Stomach smooth muscle (tissue), 2 donors: ENCODE data around the gene INPP5J.

Source experiments
- H3K27ac ChIP-seq: one replicate; pipeline ENCODE4 v1.7.0; 2013; ENCODE audit warnings: mild to moderate bottlenecking, low read length, inconsistent platforms
- H3K27me3 ChIP-seq, 2 donors: one replicate each; pipeline ENCODE4 v1.7.0; 2013; ENCODE audit warnings: low read length in 2 of 2; ENCODE audit not compliant: insufficient read depth in 2 of 2, control insufficient read depth in 1 of 2
- H3K36me3 ChIP-seq, 2 donors: one replicate each; pipeline ENCODE4 v1.7.0; 2013; ENCODE audit warnings: low read length in 2 of 2; ENCODE audit not compliant: control insufficient read depth in 2 of 2, insufficient read depth in 2 of 2
- H3K4me1 ChIP-seq: one replicate; pipeline ENCODE4 v1.7.0; 2013; ENCODE audit warnings: low read length; ENCODE audit not compliant: control insufficient read depth, insufficient read depth
- H3K4me3 ChIP-seq, 2 donors: one replicate each; pipeline ENCODE4 v1.7.0; 2013; ENCODE audit warnings: low read length in 2 of 2
- H3K9ac ChIP-seq, 2 donors: one replicate each; pipeline ENCODE4 v1.7.0; 2013; ENCODE audit warnings: low read length in 2 of 2, mild to moderate bottlenecking in 1 of 2
- H3K9me3 ChIP-seq, 2 donors: one replicate each; pipeline ENCODE4 v1.7.0; 2013; ENCODE audit warnings: low read length in 2 of 2; ENCODE audit not compliant: control insufficient read depth in 2 of 2
- donor health status: healthy.
- donor health status: Pancreatic carcinoma.

The INPP5J gene

GRCh38 chr22:31088233-31088986 lies 34.4 kb upstream of the INPP5J start:
- H3K27ac ChIP-seq, result peak overlapping the region; percentile 98
- peaks cover 29 to 44% of the 10 kb centered on the region in 2 donors for H3K36me3 ChIP-seq
- H3K27me3 ChIP-seq, result no peaks in the 10 kb centered on the region
- H3K9me3 ChIP-seq, result no peaks in the 10 kb centered on the region
- H3K4me1 ChIP-seq, result peaks cover 86% of the 10 kb centered on the region
- H3K9ac ChIP-seq, result peak overlapping the region; percentile 75 to 90
- peak overlapping the region; percentile 39 to 74 for H3K4me3 ChIP-seq

DNA sequence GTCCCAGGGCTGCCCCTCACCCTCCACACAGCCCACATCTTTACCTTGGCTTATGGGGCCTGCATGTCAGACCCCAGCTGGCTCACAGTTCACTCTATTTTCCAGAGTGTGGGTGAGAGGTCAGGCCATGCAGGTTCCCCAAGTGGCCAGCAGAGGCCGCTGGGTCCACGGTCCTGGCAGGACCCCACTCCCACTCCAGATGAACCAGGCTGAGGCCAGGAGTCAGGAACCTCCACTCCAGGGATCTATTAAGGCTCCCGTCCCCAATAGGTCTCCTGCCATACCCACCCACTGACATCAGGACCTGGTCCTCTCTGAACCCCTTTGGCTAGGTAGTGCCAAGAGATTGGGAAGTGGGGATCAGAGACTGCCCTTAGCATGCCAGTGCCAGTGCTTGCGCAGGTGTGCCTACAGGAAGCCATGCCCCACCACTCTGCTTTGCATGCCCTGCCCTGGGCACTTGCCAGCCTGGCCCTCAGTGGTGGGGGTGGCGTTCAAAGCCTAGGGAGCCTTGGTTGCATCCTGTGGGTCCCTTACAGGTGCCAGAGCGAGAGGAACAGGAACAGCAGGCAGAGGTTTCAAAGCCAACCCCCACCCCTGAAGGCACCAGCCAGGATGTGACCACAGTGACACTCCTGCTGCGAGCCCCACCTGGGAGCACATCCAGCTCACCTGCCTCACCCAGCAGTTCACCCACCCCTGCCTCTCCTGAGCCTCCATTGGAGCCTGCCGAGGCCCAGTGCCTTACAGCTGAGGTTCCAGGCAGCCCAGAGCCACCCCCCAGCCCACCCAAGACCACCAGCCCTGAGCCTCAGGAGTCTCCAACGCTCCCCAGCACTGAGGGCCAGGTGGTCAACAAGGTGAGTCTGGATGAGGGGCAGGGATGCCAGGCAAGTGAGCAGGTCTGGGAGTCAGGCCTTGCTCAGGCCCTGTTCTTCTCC lies 33.3 kb upstream of the INPP5J start:
- Histone ChIP-seq H3K4me3 (peak overlapping the region; percentile 39 to 74), H3K9ac (peak overlapping the region; percentile 75 to 90), H3K9me3 (no peaks in the 10 kb centered on the region), H3K27me3 (no peaks in the 10 kb centered on the region), H3K36me3 (peaks cover 29 to 43% of the 10 kb centered on the region in 2 donors), H3K4me1 (peaks cover 85% of the 10 kb centered on the region), H3K27ac (peak overlapping the region; percentile 98)

GRCh38 chr22:31090217-31091085 lies 32.3 kb upstream of the INPP5J start:
- Histone ChIP-seq H3K36me3 (peaks cover 39 to 52% of the 10 kb centered on the region in 2 donors), H3K4me3 (peak overlapping the region; percentile 94 to 95), H3K9me3 (no peaks in the 10 kb centered on the region), H3K27ac (peak overlapping the region; percentile 98), H3K4me1 (peaks cover 87% of the 10 kb centered on the region), H3K27me3 (no peaks in the 10 kb centered on the region), H3K9ac (peak overlapping the region; percentile 90 to 92)

DNA sequence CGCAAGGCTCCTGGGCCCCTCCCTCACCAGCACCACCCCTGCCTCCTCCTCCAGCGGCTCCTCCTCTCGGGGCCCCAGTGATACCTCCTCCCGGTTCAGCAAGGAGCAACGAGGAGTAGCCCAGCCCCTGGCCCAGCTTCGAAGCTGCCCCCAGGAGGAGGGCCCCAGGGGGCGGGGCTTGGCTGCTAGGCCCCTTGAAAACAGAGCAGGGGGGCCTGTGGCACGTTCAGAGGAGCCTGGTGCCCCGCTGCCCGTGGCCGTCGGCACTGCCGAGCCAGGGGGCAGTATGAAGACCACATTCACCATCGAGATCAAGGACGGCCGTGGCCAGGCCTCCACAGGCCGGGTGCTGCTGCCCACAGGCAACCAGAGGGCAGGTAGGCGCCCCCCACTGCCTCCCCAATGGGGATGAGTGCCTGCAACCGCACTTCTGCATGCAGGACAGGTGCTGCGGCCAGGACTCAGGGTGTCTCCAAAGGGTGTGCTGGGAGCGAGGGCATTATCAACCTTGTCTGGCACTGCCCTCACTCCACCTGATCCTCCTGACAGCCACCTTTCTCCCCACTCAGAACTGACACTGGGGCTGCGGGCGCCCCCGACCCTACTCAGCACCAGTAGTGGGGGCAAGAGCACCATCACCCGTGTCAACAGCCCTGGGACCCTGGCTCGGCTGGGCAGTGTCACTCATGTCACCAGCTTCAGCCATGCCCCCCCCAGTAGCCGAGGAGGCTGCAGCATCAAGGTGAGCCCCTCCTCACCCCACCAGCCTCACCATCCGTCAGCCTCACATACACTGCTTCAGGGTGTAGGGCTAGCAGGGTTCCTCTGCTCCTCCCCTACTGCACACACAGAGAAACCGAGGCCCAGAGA lies 31.4 kb upstream of the INPP5J start:
- Histone ChIP-seq H3K9ac (peak overlapping the region; percentile 92 to 97), H3K9me3 (no peaks in the 10 kb centered on the region), H3K4me1 (peaks cover 87% of the 10 kb centered on the region), H3K27ac (peak overlapping the region; percentile 98), H3K4me3 (peak overlapping the region; percentile 94 to 95), H3K27me3 (no peaks in the 10 kb centered on the region), H3K36me3 (peaks cover 48 to 61% of the 10 kb centered on the region in 2 donors)

DNA sequence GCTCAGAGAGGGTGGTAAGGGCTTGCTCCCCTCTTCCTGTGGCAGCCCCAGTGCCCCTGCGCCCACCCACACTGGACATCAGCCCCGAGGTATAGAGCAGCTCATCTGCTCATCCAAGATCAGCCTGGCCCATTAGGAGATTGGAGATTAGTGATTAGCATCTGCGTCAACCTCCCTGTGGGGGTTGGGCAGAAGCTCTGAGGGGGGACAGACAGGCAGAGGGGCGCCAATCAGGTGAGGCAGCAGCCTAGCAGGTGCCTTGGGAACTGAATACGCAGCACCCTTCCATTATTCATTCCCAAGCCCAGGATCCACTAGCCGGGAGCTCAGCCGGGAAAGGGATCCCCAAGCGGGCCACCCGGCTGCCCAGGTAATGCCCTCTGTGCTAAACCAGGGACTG lies 30.6 kb upstream of the INPP5J start:
- peak overlapping the region; percentile 94 to 95 for H3K4me3 ChIP-seq
- peaks cover 87% of the 10 kb centered on the region for H3K4me1 ChIP-seq
- H3K27ac ChIP-seq, result peak overlapping the region; percentile 98
- H3K36me3 ChIP-seq, result peaks cover 56 to 68% of the 10 kb centered on the region in 2 donors
- H3K27me3 ChIP-seq, result no peaks in the 10 kb centered on the region
- peak overlapping the region; percentile 92 to 97 for H3K9ac ChIP-seq
- no peaks in the 10 kb centered on the region for H3K9me3 ChIP-seq

GRCh38 chr22:31093086-31093850 lies 29.5 kb upstream of the INPP5J start:
- H3K9me3 ChIP-seq, result no peaks in the 10 kb centered on the region
- peaks cover 85% of the 10 kb centered on the region for H3K4me1 ChIP-seq
- H3K27me3 ChIP-seq, result no peaks in the 10 kb centered on the region
- peaks cover 61 to 70% of the 10 kb centered on the region in 2 donors for H3K36me3 ChIP-seq
- peak overlapping the region; percentile 92 to 97 for H3K9ac ChIP-seq
- H3K4me3 ChIP-seq, result peak overlapping the region; percentile 94 to 95
- peak overlapping the region; percentile 98 for H3K27ac ChIP-seq

- Histone ChIP-seq H3K4me3 (peak overlapping the region; percentile 94 to 95), H3K27ac (peak overlapping the region; percentile 98), H3K36me3 (peaks cover 60 to 67% of the 10 kb centered on the region in 2 donors), H3K27me3 (no peaks in the 10 kb centered on the region), H3K9ac (peak overlapping the region; percentile 62 to 92), H3K4me1 (peaks cover 84% of the 10 kb centered on the region), H3K9me3 (no peaks in the 10 kb centered on the region)
Measured at GRCh38 chr22:31094021-31094551, 28.7 kb upstream of the INPP5J start.

GRCh38 chr22:31094741-31095140 lies 28.0 kb upstream of the INPP5J start:
- peak overlapping the region; percentile 98 for H3K27ac ChIP-seq
- no peaks in the 10 kb centered on the region for H3K9me3 ChIP-seq
- peaks cover 67 to 71% of the 10 kb centered on the region in 2 donors for H3K36me3 ChIP-seq
- H3K4me3 ChIP-seq, result peak overlapping the region; percentile 94 to 95
- H3K4me1 ChIP-seq, result peaks cover 84% of the 10 kb centered on the region
- H3K27me3 ChIP-seq, result no peaks in the 10 kb centered on the region
- H3K9ac ChIP-seq, result peak overlapping the region in 1 of 2 donors; percentile 54
